CMK (cell line): ENCODE results near the gene ZBTB2.
"Not testable (repeated sequence)": the region's sequence is repeated elsewhere in the genome, so short reads cannot be mapped to it uniquely, and the experiment has no call there.

Source experiments
- DNase-seq: peaks from one replicate; pipeline ENCODE4 v3.0.0-alpha.2; 2010; ENCODE audit warnings: low read depth

The ZBTB2 gene

GRCh38 chr6:151372164-151372563 lies 19.2 kb downstream of the ZBTB2 start:
- DNase-seq, result no peak

GRCh38 chr6:151370509-151371078 lies 20.8 kb downstream of the ZBTB2 start:
- no peak for DNase-seq

GRCh38 chr6:151365233-151365632 lies 26.1 kb downstream of the ZBTB2 start:
- DNase-seq, result no peak

- DNase-seq, result no peak
Measured at GRCh38 chr6:151359486-151359885, 31.9 kb downstream of the ZBTB2 start.

GRCh38 chr6:151358475-151358874 lies 32.9 kb downstream of the ZBTB2 start:
- DNase-seq, result no peak

- DNase-seq, result no peak
Measured at GRCh38 chr6:151357758-151358436, 33.5 kb downstream of the ZBTB2 start.

- not testable (repeated sequence) for DNase-seq
Measured at GRCh38 chr6:151356983-151357382, 34.4 kb downstream of the ZBTB2 start.

- DNase-seq, result no peak
Measured at GRCh38 chr6:151353795-151354194, 37.6 kb downstream of the ZBTB2 start.

- DNase-seq, result no peak
Measured at GRCh38 chr6:151352410-151353396, 38.7 kb downstream of the ZBTB2 start.

GRCh38 chr6:151351731-151352130 lies 39.6 kb downstream of the ZBTB2 start:
- no peak for DNase-seq

GRCh38 chr6:151351146-151351700 lies 40.1 kb downstream of the ZBTB2 start:
- no peak for DNase-seq

GRCh38 chr6:151350442-151351145 lies 40.8 kb downstream of the ZBTB2 start:
- no peak for DNase-seq

GRCh38 chr6:151349651-151350270 lies 41.6 kb downstream of the ZBTB2 start:
- no peak for DNase-seq

GRCh38 chr6:151342750-151343149 lies 48.6 kb downstream of the ZBTB2 start:
- not testable (repeated sequence) for DNase-seq

- no peak for DNase-seq
Measured at GRCh38 chr6:151341476-151342195, 49.7 kb downstream of the ZBTB2 start.

- DNase-seq, result no peak
Measured at GRCh38 chr6:151340219-151340978, 51.0 kb downstream of the ZBTB2 start.

GRCh38 chr6:151339369-151339768 lies 52.0 kb downstream of the ZBTB2 start:
- no peak for DNase-seq

GRCh38 chr6:151338651-151339200 lies 52.6 kb downstream of the ZBTB2 start:
- no peak for DNase-seq

GRCh38 chr6:151335930-151336329 lies 55.4 kb downstream of the ZBTB2 start:
- DNase-seq, result no peak
